GM12864 (cell line): Measurements from ENCODE around the gene C16orf95.
A peak's percentile ranks its signal among the peaks of the same experiment; 100 is the strongest.

ENCODE experiments used
- DNase-seq: peaks from one replicate; pipeline ENCODE4 v3.0.0-alpha.2; 2011; ENCODE audit warnings: low read depth
- H3K4me3 ChIP-seq: 2 replicates; pipeline ENCODE4 v1.5.1; 2011; ENCODE audit warnings: mild to moderate bottlenecking, low read depth, low read length, control low read depth
- CTCF ChIP-seq: IDR thresholded peaks from 2 replicates; pipeline ENCODE4 v1.5.1; 2011; ENCODE audit warnings: low read depth, mild to moderate bottlenecking, moderate library complexity, low read length, control low read depth, inconsistent platforms; ENCODE audit errors: missing control alignments

Gene C16orf95

GRCh38 chr16:87321336-87322107, 4.3 kb upstream of the C16orf95 start:
- no peak for DNase-seq
- no peak for TF ChIP-seq CTCF
- H3K4me3 ChIP-seq = no peak overlapping the region

- no peak for DNase-seq
- TF ChIP-seq CTCF = no peak
- no peak overlapping the region for H3K4me3 ChIP-seq
These were observed 3.5 kb upstream of the C16orf95 start for GRCh38 chr16:87320510-87321227.

- DNase-seq = no peak
- TF ChIP-seq CTCF = no peak
These were observed 2.9 kb upstream of the C16orf95 start for GRCh38 chr16:87319997-87320491.

GRCh38 chr16:87319011-87319410, 1.8 kb upstream of the C16orf95 start:
- DNase-seq = no peak
- TF ChIP-seq CTCF = no peak
- no peak overlapping the region for H3K4me3 ChIP-seq

More at GRCh38 chr16:87319997-87320491, 2.9 kb upstream of the C16orf95 start:
- H3K4me3 ChIP-seq = no peak overlapping the region

- TF ChIP-seq CTCF = no peak
- H3K4me3 ChIP-seq = peak overlapping the region; percentile 96
- no peak for DNase-seq
These were observed 805 bp upstream of the C16orf95 start for GRCh38 chr16:87317750-87318644.

GRCh38 chr16:87316450-87316922, 706 bp downstream of the C16orf95 start:
- peak overlapping the region; percentile 96 for H3K4me3 ChIP-seq
- no peak for DNase-seq
- no peak for TF ChIP-seq CTCF
